Testis (tissue), 3 donors: ENCODE data around the gene KHNYN. TPM values are rescaled to one million over a fixed set of nuclear protein-coding genes. Genes with fewer than 3 reads are reported as not detected.
"Not testable (repeated sequence)": the region's sequence is repeated elsewhere in the genome, so short reads cannot be mapped to it uniquely, and the experiment has no call there.

ENCODE experiments used
- DNase-seq: peaks from one replicate; pipeline ENCODE4 v3.0.0-alpha.2; 2019
- H3K27ac ChIP-seq, 2 donors: fragments of 200-600 bp; sonication (generic); one replicate each; pipeline ENCODE4 v1.5.1; 2019
- H3K27me3 ChIP-seq: fragments of 200-600 bp; sonication (generic); one replicate; pipeline ENCODE4 v1.5.1; 2019
- H3K36me3 ChIP-seq: fragments of 200-600 bp; sonication (generic); one replicate; pipeline ENCODE4 v1.5.1; 2017; ENCODE audit warnings: low read depth; ENCODE audit errors: missing control alignments
- H3K4me1 ChIP-seq: fragments of 200-600 bp; sonication (generic); one replicate; pipeline ENCODE4 v1.5.1; 2019
- H3K4me3 ChIP-seq, 2 donors: fragments of 200-600 bp; sonication (generic); one replicate each; pipeline ENCODE4 v1.5.1; 2017 to 2019
- H3K9me3 ChIP-seq: fragments of 200-600 bp; sonication (generic); one replicate; pipeline ENCODE4 v1.5.1; 2017
- POLR2A ChIP-seq: fragments of 450-650 bp; IDR thresholded peaks from one replicate; pipeline ENCODE4 v1.6.1; 2017; ENCODE audit warnings: antibody characterized with exemption, mild to moderate bottlenecking, moderate library complexity
- WGBS, 2 donors: methylation state at CpG; one replicate each; pipeline ENCODE4 v1.1.5; 2018; 5-methylcytosine and 5-hydroxymethylcytosine counted together
- intact Hi-C: fragments of 100-400 bp; cut with DNase I; formaldehyde crosslinking; loops from one replicate; pipeline ENCODE4 v1.15.1; 2023; ENCODE audit warnings: low total_unique reads
- polyA plus RNA-seq: library from polyadenylated mRNA; stranded (reverse); fragments of 350-450 nt; fragmentation: Illumina TruSeq; extraction: RNeasy Lipid Tissue Mini Kit (QIAGEN cat#74804); gene quantifications from one replicate; pipeline ENCODE4 v1.2.3, GENCODE V29; 2014; ENCODE audit warnings: low read depth, low replicate concordance; ENCODE audit not compliant: insufficient read depth
- total RNA-seq, 2 donors: library from RNA; depleted of rRNA; stranded (reverse); fragments of >200 nt; gene quantifications; one replicate each; pipeline ENCODE4 v1.2.3, GENCODE V29; 2016
- TF ChIP-seq, protein P1 (sequence below), 3 experiments: fragments of 450-650 bp in 2 of 3; fragments of 200-600 bp in 1 of 3; sonication (generic) in 1 of 3; IDR thresholded peaks; one replicate each; pipeline ENCODE4 v1.5.1; 2016 to 2019; ENCODE audit warnings: antibody characterized with exemption in 3 of 3, mild to moderate bottlenecking in 2 of 3, moderate library complexity in 1 of 3

The KHNYN gene
- total and polyA plus RNA-seq, 3 donors from 2014 or later, result 27.9 to 66.0 (median 52.0) TPM

DNA sequence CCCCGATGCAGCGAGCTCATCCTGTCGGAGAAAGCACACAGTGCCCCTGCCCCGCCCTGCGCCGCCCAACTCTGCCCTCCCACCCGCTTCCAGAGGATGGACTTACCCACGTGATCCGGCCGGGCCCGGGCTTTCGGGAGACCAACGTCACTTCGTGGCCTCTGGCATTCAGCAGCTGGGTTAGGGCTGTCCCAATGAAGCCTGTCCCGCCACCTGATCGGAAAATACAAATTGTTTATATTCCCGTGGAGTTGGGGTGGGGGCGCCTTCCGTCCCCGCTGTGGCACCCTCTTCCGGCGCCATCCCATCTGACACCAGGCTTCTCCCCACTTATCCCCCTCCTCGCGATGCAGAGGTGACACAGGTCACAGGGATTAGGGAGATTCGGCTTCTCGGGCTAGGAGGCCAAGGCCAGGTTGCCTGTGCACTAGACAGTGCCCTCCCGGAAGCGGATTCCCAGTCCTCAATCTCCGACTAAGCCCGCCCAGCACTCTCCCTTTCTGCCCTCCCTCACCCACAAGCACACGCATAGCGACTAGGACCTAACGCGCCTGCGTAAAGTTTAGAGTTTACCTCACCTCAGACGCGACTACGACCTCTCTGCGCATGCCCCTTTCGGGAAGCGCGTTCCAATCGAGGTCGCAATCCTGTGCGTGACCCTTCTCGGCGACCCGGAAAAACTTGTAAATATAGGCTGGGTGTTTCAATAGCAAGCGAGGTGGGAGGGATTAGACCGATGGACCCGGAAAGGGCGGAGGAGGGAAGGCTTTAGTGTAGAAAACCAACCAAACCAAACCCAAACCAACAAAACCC, 12.7 kb downstream of the KHNYN start, which contains the start of gene SDR39U1:
Gene SDR39U1, minus strand, starts transcription at position 537 of the 813 bp plus-strand sequence. Its CDS starts 7 bp downstream, at position 530.
- WGBS, 2 donors, result 0 to 1% methylated on average over 29 to 50 of the region's 52 CpGs
- intact Hi-C loops, result no loop called here
- TF ChIP-seq POLR2A, result peak; percentile 71
- TF ChIP-seq, protein P1, sequence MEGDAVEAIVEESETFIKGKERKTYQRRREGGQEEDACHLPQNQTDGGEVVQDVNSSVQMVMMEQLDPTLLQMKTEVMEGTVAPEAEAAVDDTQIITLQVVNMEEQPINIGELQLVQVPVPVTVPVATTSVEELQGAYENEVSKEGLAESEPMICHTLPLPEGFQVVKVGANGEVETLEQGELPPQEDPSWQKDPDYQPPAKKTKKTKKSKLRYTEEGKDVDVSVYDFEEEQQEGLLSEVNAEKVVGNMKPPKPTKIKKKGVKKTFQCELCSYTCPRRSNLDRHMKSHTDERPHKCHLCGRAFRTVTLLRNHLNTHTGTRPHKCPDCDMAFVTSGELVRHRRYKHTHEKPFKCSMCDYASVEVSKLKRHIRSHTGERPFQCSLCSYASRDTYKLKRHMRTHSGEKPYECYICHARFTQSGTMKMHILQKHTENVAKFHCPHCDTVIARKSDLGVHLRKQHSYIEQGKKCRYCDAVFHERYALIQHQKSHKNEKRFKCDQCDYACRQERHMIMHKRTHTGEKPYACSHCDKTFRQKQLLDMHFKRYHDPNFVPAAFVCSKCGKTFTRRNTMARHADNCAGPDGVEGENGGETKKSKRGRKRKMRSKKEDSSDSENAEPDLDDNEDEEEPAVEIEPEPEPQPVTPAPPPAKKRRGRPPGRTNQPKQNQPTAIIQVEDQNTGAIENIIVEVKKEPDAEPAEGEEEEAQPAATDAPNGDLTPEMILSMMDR (IDR thresholded peaks at IDR 0.05), result peak in 1 of 3 experiments; percentile 6

GRCh38 chr14:24443053-24443665, 13.4 kb downstream of the KHNYN start:
- peak overlapping the region; percentile 93 to 96 for H3K27ac ChIP-seq
- TF ChIP-seq POLR2A, result no peak
- TF ChIP-seq, protein P1 (IDR thresholded peaks at IDR 0.05), result no peak
- no peaks in the 10 kb centered on the region for H3K27me3 ChIP-seq
- intact Hi-C loops, result no loop called here
- H3K4me3 ChIP-seq, result peak overlapping the region; percentile 70 to 84
- no peaks in the 10 kb centered on the region for H3K9me3 ChIP-seq
- no peaks in the 10 kb centered on the region for H3K36me3 ChIP-seq
- WGBS, 2 donors, result 2 to 4% methylated on average over 6 to 7 of the region's 7 CpGs
- H3K4me1 ChIP-seq, result peaks cover 17% of the 10 kb centered on the region
- no peak for DNase-seq

More for the DNA sequence above, 12.7 kb downstream of the KHNYN start, which contains the start of gene SDR39U1:
- Histone ChIP-seq H3K36me3 (no peaks in the 10 kb centered on the region), H3K4me3 (peak within 1 kb of the TSS; percentile 70 to 84), H3K27me3 (no peaks in the 10 kb centered on the region), H3K27ac (peak within 1 kb of the TSS; percentile 93 to 96), H3K4me1 (peaks cover 17% of the 10 kb centered on the region), H3K9me3 (no peaks in the 10 kb centered on the region)
- DNase-seq, result peak; percentile 98

- WGBS, 2 donors, result 84 to 96% methylated on average over 2 of the region's 2 CpGs
- H3K36me3 ChIP-seq, H3K4me1 ChIP-seq, H3K9me3 ChIP-seq, H3K27me3 ChIP-seq, H3K4me3 ChIP-seq, H3K27ac ChIP-seq, intact Hi-C loops, DNase-seq: not testable (repeated sequence)
Measured at GRCh38 chr14:24450828-24451227, 21.1 kb downstream of the KHNYN start.

DNA sequence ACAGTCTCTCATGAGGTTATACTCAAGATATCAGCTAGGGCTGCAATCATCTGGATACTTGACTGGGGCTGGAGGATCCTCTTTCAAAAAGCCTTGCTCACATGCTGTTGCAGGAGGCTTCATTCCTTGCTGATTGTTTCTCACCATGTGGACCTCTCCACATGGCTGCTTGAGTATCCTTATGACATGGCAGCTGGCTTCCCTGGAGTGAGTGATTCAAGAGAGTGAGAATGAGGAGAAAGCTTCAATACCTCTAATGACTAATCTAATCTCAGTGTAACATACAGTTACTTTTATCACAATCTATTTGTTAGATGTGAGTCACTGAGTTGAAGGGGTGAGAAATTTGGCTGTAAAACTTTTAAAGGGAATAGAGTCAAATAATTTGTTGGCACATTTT, 27.2 kb downstream of the KHNYN start:
- Histone ChIP-seq H3K9me3 (no peaks in the 10 kb centered on the region), H3K27ac (no peak overlapping the region)

GRCh38 chr14:24458736-24459135, 29.0 kb downstream of the KHNYN start:
- Histone ChIP-seq H3K27ac (no peak overlapping the region), H3K4me3 (no peak overlapping the region), H3K27me3 (no peaks in the 10 kb centered on the region), H3K9me3 (no peaks in the 10 kb centered on the region), H3K36me3 (no peaks in the 10 kb centered on the region), H3K4me1 (no peaks in the 10 kb centered on the region)
- TF ChIP-seq POLR2A, result no peak
- TF ChIP-seq, protein P1 (IDR thresholded peaks at IDR 0.05), result no peak
- no peak for DNase-seq
- intact Hi-C loops, result no loop called here
- 76 to 87% methylated on average over 1 of the region's 1 CpG for WGBS, 2 donors

More for the DNA sequence above, 27.2 kb downstream of the KHNYN start:
- Histone ChIP-seq H3K27me3 (no peaks in the 10 kb centered on the region), H3K4me1 (no peaks in the 10 kb centered on the region), H3K36me3 (no peaks in the 10 kb centered on the region), H3K4me3 (no peak overlapping the region)
- intact Hi-C loops, result no loop called here
- DNase-seq, result no peak
- TF ChIP-seq POLR2A, result no peak
- TF ChIP-seq, protein P1 (IDR thresholded peaks at IDR 0.05), result no peak
